ENCODE data around the gene LKAAEAR1. TPM values are rescaled to one million over a fixed set of nuclear protein-coding genes. Genes with fewer than 3 reads are reported as not detected.

LKAAEAR1 gene
- total RNA-seq, 1 donor from 2014 or later, result not detected

DNA sequence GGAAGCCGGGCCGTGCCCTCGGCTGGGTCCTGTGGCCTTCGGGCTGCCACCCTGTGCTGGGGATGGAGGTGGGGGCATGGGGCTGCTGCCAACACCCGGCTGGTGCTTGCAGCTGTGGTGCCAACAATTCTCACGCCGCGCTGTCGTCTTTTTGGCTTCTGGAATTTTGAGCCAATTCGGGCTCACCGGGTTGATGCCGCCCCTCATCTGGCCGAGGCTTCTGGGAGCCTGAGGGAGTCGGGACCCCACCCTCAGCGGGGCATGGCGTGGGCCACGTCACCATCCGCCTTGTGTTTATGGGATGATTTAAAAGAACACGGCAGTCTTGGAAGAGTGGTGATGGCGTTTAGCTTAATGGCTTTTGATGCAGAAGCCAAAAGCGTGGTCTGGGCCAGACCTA, 31.8 kb upstream of the LKAAEAR1 start:
- H3K9me3 ChIP-seq (ENCODE audit: insufficient read depth, low read depth, low read length), result no peaks in the 10 kb centered on the region
- peaks cover 10% of the 10 kb centered on the region for H3K27me3 ChIP-seq (ENCODE audit: insufficient read depth, low read length)
- Mint-ChIP-seq H3K27me3 (ENCODE audit: low read depth, unreplicated experiment) (peaks cover 35% of the 10 kb centered on the region), H3K36me3 (ENCODE audit: low read depth, unreplicated experiment) (no peaks in the 10 kb centered on the region), H3K4me3 (ENCODE audit: unreplicated experiment) (no peak overlapping the region), H3K4me1 (ENCODE audit: low read depth, unreplicated experiment) (peaks cover 4% of the 10 kb centered on the region), H3K9me3 (ENCODE audit: unreplicated experiment) (no peaks in the 10 kb centered on the region), H3K27ac (ENCODE audit: unreplicated experiment) (no peak overlapping the region)
- no peak overlapping the region for H2AFZ ChIP-seq (ENCODE audit: low read depth, low read length)
- H4K20me1 ChIP-seq (ENCODE audit: insufficient read depth, low read length), result no peaks in the 10 kb centered on the region
- H3K4me2 ChIP-seq (ENCODE audit: low read length), result no peak overlapping the region
- DNase-seq (ENCODE audit: low read depth) (no peak), FAIRE-seq (no peak)
- H3K79me2 ChIP-seq (ENCODE audit: insufficient read depth, low read length), result no peaks in the 10 kb centered on the region
- no peak overlapping the region for H3K9ac ChIP-seq (ENCODE audit: low read length)
- TF ChIP-seq, protein P1, sequence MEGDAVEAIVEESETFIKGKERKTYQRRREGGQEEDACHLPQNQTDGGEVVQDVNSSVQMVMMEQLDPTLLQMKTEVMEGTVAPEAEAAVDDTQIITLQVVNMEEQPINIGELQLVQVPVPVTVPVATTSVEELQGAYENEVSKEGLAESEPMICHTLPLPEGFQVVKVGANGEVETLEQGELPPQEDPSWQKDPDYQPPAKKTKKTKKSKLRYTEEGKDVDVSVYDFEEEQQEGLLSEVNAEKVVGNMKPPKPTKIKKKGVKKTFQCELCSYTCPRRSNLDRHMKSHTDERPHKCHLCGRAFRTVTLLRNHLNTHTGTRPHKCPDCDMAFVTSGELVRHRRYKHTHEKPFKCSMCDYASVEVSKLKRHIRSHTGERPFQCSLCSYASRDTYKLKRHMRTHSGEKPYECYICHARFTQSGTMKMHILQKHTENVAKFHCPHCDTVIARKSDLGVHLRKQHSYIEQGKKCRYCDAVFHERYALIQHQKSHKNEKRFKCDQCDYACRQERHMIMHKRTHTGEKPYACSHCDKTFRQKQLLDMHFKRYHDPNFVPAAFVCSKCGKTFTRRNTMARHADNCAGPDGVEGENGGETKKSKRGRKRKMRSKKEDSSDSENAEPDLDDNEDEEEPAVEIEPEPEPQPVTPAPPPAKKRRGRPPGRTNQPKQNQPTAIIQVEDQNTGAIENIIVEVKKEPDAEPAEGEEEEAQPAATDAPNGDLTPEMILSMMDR (IDR thresholded peaks at IDR 0.05; ENCODE audit: insufficient read depth, low read depth, low read length), result no peak
- no peak for TF ChIP-seq EZH2 (IDR thresholded peaks at IDR 0.05; ENCODE audit: insufficient read depth, low read length)
- H3K4me3 ChIP-seq (ENCODE audit: insufficient read depth, low read depth, low read length), result no peak overlapping the region
- H3K27ac ChIP-seq (ENCODE audit: low read depth, low read length), result no peak overlapping the region
- H3K4me1 ChIP-seq (ENCODE audit: insufficient read depth, low read length), result no peaks in the 10 kb centered on the region
- no peaks in the 10 kb centered on the region for H3K36me3 ChIP-seq (ENCODE audit: insufficient read depth, low read length)

DNA sequence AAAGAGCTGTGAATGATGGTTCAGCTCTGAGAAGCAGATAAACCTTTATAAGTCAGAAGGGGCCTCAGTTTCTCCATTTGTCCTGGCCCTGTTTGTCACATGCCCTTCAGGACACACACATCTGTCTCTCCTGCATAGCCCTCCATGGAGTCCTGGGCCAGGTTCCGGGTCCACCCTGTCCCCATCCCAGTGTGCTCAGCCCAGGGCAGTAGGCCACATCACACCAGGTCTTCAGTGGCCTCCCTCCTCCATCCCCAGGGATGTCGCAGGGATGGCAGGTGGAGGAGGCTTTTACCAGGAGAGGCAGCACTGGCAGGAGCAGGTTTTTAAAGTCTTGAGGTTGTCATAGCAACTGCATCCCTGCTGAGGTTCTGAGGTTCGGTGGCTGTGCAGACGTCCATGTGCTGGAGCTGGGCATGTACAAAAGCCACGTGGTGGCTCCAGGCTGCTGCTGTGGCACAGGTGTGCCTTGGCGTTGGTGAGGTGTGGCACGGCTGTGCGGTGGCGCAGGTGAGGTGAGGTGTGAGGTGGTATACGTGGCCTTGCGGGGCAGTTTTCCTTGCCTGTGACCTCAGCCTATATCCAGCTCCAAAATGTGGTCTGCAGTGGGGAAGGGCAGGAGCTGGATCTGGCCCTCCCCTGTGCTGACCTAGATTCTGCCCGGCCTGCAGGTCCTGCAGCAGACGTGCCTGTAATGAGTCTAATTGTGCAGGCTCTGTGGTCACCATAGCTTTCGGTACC, 31.1 kb upstream of the LKAAEAR1 start:
- Mint-ChIP-seq H3K9me3 (ENCODE audit: unreplicated experiment) (no peaks in the 10 kb centered on the region), H3K27ac (ENCODE audit: unreplicated experiment) (no peak overlapping the region), H3K4me1 (ENCODE audit: low read depth, unreplicated experiment) (peaks cover 4% of the 10 kb centered on the region), H3K36me3 (ENCODE audit: low read depth, unreplicated experiment) (no peaks in the 10 kb centered on the region), H3K4me3 (ENCODE audit: unreplicated experiment) (no peak overlapping the region), H3K27me3 (ENCODE audit: low read depth, unreplicated experiment) (peaks cover 37% of the 10 kb centered on the region)
- H2AFZ ChIP-seq (ENCODE audit: low read depth, low read length), result no peak overlapping the region
- TF ChIP-seq, protein P1 (IDR thresholded peaks at IDR 0.05; ENCODE audit: insufficient read depth, low read depth, low read length), result no peak
- TF ChIP-seq EZH2 (IDR thresholded peaks at IDR 0.05; ENCODE audit: insufficient read depth, low read length), result no peak
- H4K20me1 ChIP-seq (ENCODE audit: insufficient read depth, low read length), result no peaks in the 10 kb centered on the region
- no peak overlapping the region for H3K4me2 ChIP-seq (ENCODE audit: low read length)
- H3K27ac ChIP-seq (ENCODE audit: low read depth, low read length), result no peak overlapping the region
- FAIRE-seq, result no peak
- no peaks in the 10 kb centered on the region for H3K4me1 ChIP-seq (ENCODE audit: insufficient read depth, low read length)
- no peak for DNase-seq (ENCODE audit: low read depth)
- H3K9ac ChIP-seq (ENCODE audit: low read length), result no peak overlapping the region
- peaks cover 9% of the 10 kb centered on the region for H3K27me3 ChIP-seq (ENCODE audit: insufficient read depth, low read length)
- no peaks in the 10 kb centered on the region for H3K36me3 ChIP-seq (ENCODE audit: insufficient read depth, low read length)
- no peaks in the 10 kb centered on the region for H3K9me3 ChIP-seq (ENCODE audit: insufficient read depth, low read depth, low read length)
- H3K4me3 ChIP-seq (ENCODE audit: insufficient read depth, low read depth, low read length), result no peak overlapping the region
- no peaks in the 10 kb centered on the region for H3K79me2 ChIP-seq (ENCODE audit: insufficient read depth, low read length)

DNA sequence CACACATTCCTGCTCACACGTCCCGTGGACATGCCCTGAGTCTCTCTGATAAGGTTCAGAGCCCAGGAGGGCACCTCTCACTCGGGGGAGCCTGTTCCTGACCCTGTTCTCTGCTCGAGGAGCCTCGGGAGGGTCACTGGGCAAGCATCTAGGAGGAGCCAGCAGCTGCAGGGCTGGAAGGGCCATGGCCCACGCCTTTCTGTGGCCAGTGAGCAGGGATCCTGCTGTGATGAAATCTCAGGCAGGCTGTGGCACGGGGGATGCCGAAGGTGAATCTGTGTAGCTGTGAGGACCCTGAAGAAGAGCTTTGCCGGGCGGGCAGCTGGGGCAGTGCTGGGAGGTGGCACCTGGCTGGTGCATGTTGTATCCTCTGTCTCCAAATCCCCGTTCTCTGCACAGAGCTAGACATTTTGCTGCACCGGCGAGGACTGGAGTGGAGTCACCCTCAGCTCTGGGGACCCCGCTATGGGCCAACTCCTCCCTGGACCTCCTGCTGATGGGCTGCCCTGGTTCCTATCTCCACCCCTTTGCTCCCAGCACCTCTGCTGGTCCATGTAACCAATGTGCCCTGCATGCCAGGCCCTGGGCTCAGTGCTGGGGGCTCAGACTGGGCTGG, 30.3 kb upstream of the LKAAEAR1 start:
- Histone ChIP-seq H3K9me3 (ENCODE audit: insufficient read depth, low read depth, low read length) (no peaks in the 10 kb centered on the region), H3K4me2 (ENCODE audit: low read length) (no peak overlapping the region), H3K4me3 (ENCODE audit: insufficient read depth, low read depth, low read length) (no peak overlapping the region), H3K27me3 (ENCODE audit: insufficient read depth, low read length) (peaks cover 9% of the 10 kb centered on the region), H3K4me1 (ENCODE audit: insufficient read depth, low read length) (no peaks in the 10 kb centered on the region), H3K36me3 (ENCODE audit: insufficient read depth, low read length) (no peaks in the 10 kb centered on the region), H2AFZ (ENCODE audit: low read depth, low read length) (no peak overlapping the region), H3K9ac (ENCODE audit: low read length) (no peak overlapping the region), H3K27ac (ENCODE audit: low read depth, low read length) (no peak overlapping the region), H4K20me1 (ENCODE audit: insufficient read depth, low read length) (no peaks in the 10 kb centered on the region), H3K79me2 (ENCODE audit: insufficient read depth, low read length) (no peaks in the 10 kb centered on the region)
- Mint-ChIP-seq H3K27ac (ENCODE audit: unreplicated experiment) (no peak overlapping the region), H3K4me1 (ENCODE audit: low read depth, unreplicated experiment) (peaks cover 4% of the 10 kb centered on the region), H3K36me3 (ENCODE audit: low read depth, unreplicated experiment) (no peaks in the 10 kb centered on the region), H3K9me3 (ENCODE audit: unreplicated experiment) (no peaks in the 10 kb centered on the region), H3K27me3 (ENCODE audit: low read depth, unreplicated experiment) (peaks cover 39% of the 10 kb centered on the region), H3K4me3 (ENCODE audit: unreplicated experiment) (no peak overlapping the region)
- FAIRE-seq (no peak), DNase-seq (ENCODE audit: low read depth) (no peak)
- TF ChIP-seq, protein P1 (IDR thresholded peaks at IDR 0.05; ENCODE audit: insufficient read depth, low read depth, low read length), result no peak
- no peak for TF ChIP-seq EZH2 (IDR thresholded peaks at IDR 0.05; ENCODE audit: insufficient read depth, low read length)
